H1 (cell line): ENCODE results near the gene KCNK15. TPM values are rescaled to one million over a fixed set of nuclear protein-coding genes. Genes with fewer than 3 reads are reported as not detected.

ENCODE experiments used
- CTCF ChIA-PET: fragments of 300-600 bp; sonication (Branson Sonifier 250); formaldehyde crosslinking; loops from one replicate; lab custom pipeline; 2021; ENCODE audit not compliant: partially characterized antibody; lab: Charles Lee
- POLR2A ChIA-PET: fragments of 300-600 bp; sonication (Branson Sonifier 250); formaldehyde crosslinking; loops from one replicate; lab custom pipeline; 2021; ENCODE audit warnings: inconsistent platforms; ENCODE audit not compliant: partially characterized antibody; lab: Charles Lee
- DNase-seq, 2 experiments: peaks; one replicate each; pipeline versions ENCODE4 v3.0.0 to v3.0.0-alpha.2; 2010 to 2022; ENCODE audit warnings: low spot score in 2 of 2, low read depth in 1 of 2, mixed read lengths in 1 of 2
- FAIRE-seq: peaks from 2 replicates; lab custom pipeline; 2011; peaks lifted over from hg19 to GRCh38; lab: Jason Lieb, UNC
- H2AFZ ChIP-seq: 2 replicates; pipeline ENCODE4 v1.8.1; 2012; ENCODE audit warnings: low read length, inconsistent platforms
- H2AK5ac ChIP-seq: 2 replicates; pipeline ENCODE4 v1.6.1; 2013; ENCODE audit warnings: low read depth, low read length
- H2BK120ac ChIP-seq: replicated peaks from 2 replicates; pipeline ENCODE3; 2013; ENCODE audit warnings: low read depth, low read length, inconsistent platforms
- H2BK12ac ChIP-seq: 2 replicates; pipeline ENCODE4 v1.6.1; 2013; ENCODE audit warnings: low read depth, low read length
- H2BK15ac ChIP-seq: 2 replicates; pipeline ENCODE4 v1.6.1; 2013; ENCODE audit warnings: low read length
- H2BK20ac ChIP-seq: 2 replicates; pipeline ENCODE4 v1.6.1; 2013; ENCODE audit warnings: low read length
- H2BK5ac ChIP-seq: 2 replicates; pipeline ENCODE4 v1.6.1; 2013; ENCODE audit warnings: low read depth, low read length
- H3K14ac ChIP-seq: 2 replicates; pipeline ENCODE4 v1.6.1; 2013; ENCODE audit warnings: inconsistent platforms; ENCODE audit not compliant: insufficient read length
- H3K18ac ChIP-seq: 2 replicates; pipeline ENCODE4 v1.6.1; 2013; ENCODE audit warnings: low read length; ENCODE audit errors: extremely low read depth
- H3K23ac ChIP-seq: 2 replicates; pipeline ENCODE4 v1.6.1; 2013; ENCODE audit warnings: inconsistent platforms; ENCODE audit not compliant: insufficient read length
- H3K23me2 ChIP-seq: 2 replicates; pipeline ENCODE4 v1.6.1; 2013; ENCODE audit warnings: low read depth, low read length
- H3K27ac ChIP-seq: 2 replicates; pipeline ENCODE4 v1.6.1; 2011; ENCODE audit warnings: low read depth, low read length, inconsistent platforms
- H3K27me3 ChIP-seq, 4 experiments: replicated peaks in 1 of 4; 1 replicate in 1 of 4; 2 replicates in 3 of 4; pipeline versions ENCODE4 v1.6.1 to v1.8.1; 2011 to 2013; ENCODE audit warnings: low read length in 3 of 4, mild to moderate bottlenecking in 3 of 4, inconsistent platforms in 2 of 4, mixed read lengths in 2 of 4, moderate library complexity in 1 of 4; ENCODE audit not compliant: control insufficient read depth in 3 of 4, insufficient read depth in 3 of 4; ENCODE audit errors: extremely low read depth in 1 of 4
- H3K36me3 ChIP-seq, 4 experiments: 2 replicates each; pipeline versions ENCODE4 v1.6.1 to v1.8.1; 2011 to 2013; ENCODE audit warnings: mild to moderate bottlenecking in 4 of 4, low read length in 3 of 4, moderate library complexity in 2 of 4, control low read depth in 1 of 4, inconsistent platforms in 1 of 4; ENCODE audit not compliant: insufficient read depth in 4 of 4, control insufficient read depth in 2 of 4
- H3K4ac ChIP-seq: replicated peaks from 2 replicates; pipeline ENCODE3; 2013; ENCODE audit warnings: low read length, low read depth, mixed read lengths, inconsistent platforms; ENCODE audit not compliant: insufficient read length
- H3K4me1 ChIP-seq, 4 experiments: replicated peaks in 1 of 4; 1 replicate in 1 of 4; 2 replicates in 3 of 4; pipeline versions ENCODE4 v1.6.1 to v1.8.1; 2011 to 2013; ENCODE audit warnings: low read length in 3 of 4, inconsistent platforms in 2 of 4, mixed read lengths in 1 of 4; ENCODE audit not compliant: insufficient read depth in 4 of 4, control insufficient read depth in 3 of 4
- H3K4me2 ChIP-seq, 2 experiments: 2 replicates each; pipeline versions ENCODE4 v1.6.1 to v1.8.1; 2011 to 2013; ENCODE audit warnings: low read depth in 2 of 2, low read length in 2 of 2, control low read depth in 1 of 2, inconsistent platforms in 1 of 2, mild to moderate bottlenecking in 1 of 2; ENCODE audit not compliant: insufficient read depth in 1 of 2
- H3K4me3 ChIP-seq, 4 experiments: fragments of 200-600, 300-600 bp in 1 of 4; sonication (generic), shearing (Covaris generic), sonication (Bioruptor Twin) in 1 of 4; 2 replicates each; pipeline versions ENCODE4 v1.5.1 to v1.8.1; 2011 to 2016; ENCODE audit warnings: low read length in 4 of 4, low read depth in 3 of 4, control low read depth in 2 of 4, inconsistent platforms in 2 of 4, mild to moderate bottlenecking in 2 of 4, mixed read lengths in 1 of 4, moderate library complexity in 1 of 4; ENCODE audit not compliant: insufficient read depth in 2 of 4; ENCODE audit errors: extremely low read depth in 1 of 4
- H3K56ac ChIP-seq: replicated peaks from 2 replicates; pipeline ENCODE3; 2013; ENCODE audit warnings: low read depth, mild to moderate bottlenecking, mixed read lengths, low read length, inconsistent platforms; ENCODE audit not compliant: insufficient read length
- H3K79me1 ChIP-seq: 2 replicates; pipeline ENCODE4 v1.6.1; 2013; ENCODE audit warnings: low read depth, low read length, control low read depth
- H3K79me2 ChIP-seq, 2 experiments: 2 replicates each; pipeline versions ENCODE4 v1.6.1 to v1.8.1; 2012 to 2013; ENCODE audit warnings: low read length in 2 of 2, mild to moderate bottlenecking in 2 of 2, inconsistent platforms in 1 of 2; ENCODE audit not compliant: insufficient read depth in 2 of 2, control insufficient read depth in 1 of 2
- H3K9ac ChIP-seq, 4 experiments: replicated peaks in 1 of 4; 1 replicate in 1 of 4; 2 replicates in 3 of 4; pipeline versions ENCODE4 v1.6.1 to v1.8.1; 2011 to 2013; ENCODE audit warnings: low read depth in 3 of 4, low read length in 3 of 4, control low read depth in 2 of 4, mild to moderate bottlenecking in 2 of 4, moderate library complexity in 2 of 4, inconsistent platforms in 1 of 4; ENCODE audit errors: extremely low read depth in 1 of 4
- H3K9me3 ChIP-seq, 2 experiments: 2 replicates each; pipeline versions ENCODE4 v1.6.1 to v1.8.1; 2012 to 2013; ENCODE audit warnings: mild to moderate bottlenecking in 2 of 2, moderate library complexity in 2 of 2, control low read depth in 1 of 2, inconsistent platforms in 1 of 2, low read depth in 1 of 2, low read length in 1 of 2, mixed read lengths in 1 of 2; ENCODE audit not compliant: insufficient read depth in 2 of 2
- H4K20me1 ChIP-seq, 2 experiments: replicated peaks in 1 of 2; 2 replicates each; pipeline versions ENCODE3 to v1.8.1; 2011 to 2013; ENCODE audit warnings: inconsistent platforms in 2 of 2, low read length in 2 of 2, mild to moderate bottlenecking in 1 of 2; ENCODE audit not compliant: insufficient read depth in 2 of 2, control insufficient read depth in 1 of 2
- H4K5ac ChIP-seq: 2 replicates; pipeline ENCODE4 v1.6.1; 2013; ENCODE audit warnings: low read length, low read depth, mixed read lengths, inconsistent platforms; ENCODE audit not compliant: insufficient read length
- H4K8ac ChIP-seq: 2 replicates; pipeline ENCODE4 v1.8.0; 2013; ENCODE audit warnings: mild to moderate bottlenecking, moderate library complexity, low read length, inconsistent platforms; ENCODE audit not compliant: insufficient read depth; ENCODE audit errors: extremely low read depth
- H4K91ac ChIP-seq: replicated peaks from 2 replicates; pipeline ENCODE3; 2013; ENCODE audit warnings: low read length, mixed read lengths, inconsistent platforms; ENCODE audit not compliant: insufficient read length
- KDM1A ChIP-seq: fragments of 200-600, 300-600 bp; sonication (generic); IDR thresholded peaks from 2 replicates; pipeline ENCODE4 v1.7.1; 2016; ENCODE audit warnings: mild to moderate bottlenecking, low read length, borderline replicate concordance
- RAD21 ChIP-seq, 2 experiments: IDR thresholded peaks in 1 of 2; conservative IDR thresholded peaks in 1 of 2; 2 replicates each; pipeline ENCODE4 v1.6.1; 2011; ENCODE audit warnings: low read depth in 2 of 2, low read length in 2 of 2, improper control_type of control experiment in 1 of 2, inconsistent platforms in 1 of 2, mild to moderate bottlenecking in 1 of 2, moderate library complexity in 1 of 2
- WGBS, 2 experiments: shearing (Covaris generic) in 1 of 2; methylation state at CpG; one replicate each; pipeline versions ENCODE4 v1.1.6 to v1.1.7; 2013 to 2015; ENCODE audit warnings: low lambda C conversion rate in 2 of 2, mixed read lengths in 2 of 2, inconsistent platforms in 1 of 2, low coverage in 1 of 2, missing lambda C conversion rate in 1 of 2; ENCODE audit not compliant: insufficient replicate concordance in 2 of 2, insufficient coverage in 1 of 2, insufficient read length in 1 of 2; ENCODE audit errors: extremely low coverage in 1 of 2, missing lambda C conversion rate in 1 of 2; 5-methylcytosine and 5-hydroxymethylcytosine counted together
- polyA plus RNA-seq, 7 experiments: library from polyadenylated mRNA; depleted of rRNA in 3 of 7; stranded (reverse) in 5 of 7; unstranded in 2 of 7; fragments of >200 nt in 5 of 7; fragments of 200-250 nt in 2 of 7; gene quantifications; 1 replicate in 5 of 7; 2 replicates in 1 of 7; 4 replicates in 1 of 7; pipeline versions ENCODE4 v1.2.1 to v1.2.3, GENCODE V29; 2011 to 2013; ENCODE audit warnings: missing spikeins in 2 of 7, mixed read lengths in 2 of 7
- total RNA-seq: library from RNA; stranded (reverse); fragmentation: NEBNext Ultra II Directional; extraction: Animal tissue kit (Norgen Biotek cat#: 25700); gene quantifications from 2 replicates; pipeline ENCODE4 v1.2.1, GENCODE V29; 2021

KCNK15 gene
- total and polyA plus RNA-seq, 2 of the 8 experiments (the other 6 are each of a cell fraction or from before 2014, with no cell fraction given): 0.24 to 0.33 TPM

DNA sequence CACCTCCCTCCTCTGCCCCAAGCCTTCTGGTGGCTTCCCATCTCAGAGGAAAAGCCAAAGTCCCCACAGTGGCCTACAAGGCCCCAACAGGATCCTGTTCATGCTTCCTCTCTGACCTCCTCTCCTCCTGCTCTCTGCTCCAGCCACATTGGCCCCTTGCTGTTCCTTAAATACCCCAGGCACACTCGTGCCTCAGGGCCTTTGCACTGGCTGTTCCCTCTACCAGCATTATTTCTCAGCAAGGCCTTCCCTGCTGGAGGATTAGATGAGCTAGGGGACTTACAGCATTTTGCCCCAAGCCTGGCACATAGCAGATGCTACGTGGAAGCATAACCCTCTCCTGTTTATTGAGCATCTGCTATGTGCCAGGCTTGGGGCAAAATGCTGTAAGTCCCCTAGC lies 22.7 kb upstream of the KCNK15 start:
- H3K27me3 ChIP-seq: no peaks in the 10 kb centered on the region
- H3K4me2 ChIP-seq: no peak overlapping the region
- H2AK5ac ChIP-seq: no peak overlapping the region
- H2BK12ac ChIP-seq: no peak overlapping the region
- H3K18ac ChIP-seq: no peak overlapping the region
- ChIA-PET CTCF (interaction anchor here (1.5 to 20.4 kb wide), 6 partner anchors 10 to 39 kb away, joined by 3 to 180 read pairs (median 24); no protein-coding TSS in a partner anchor), POLR2A (interaction anchor here (1.1 kb wide), 1 partner anchor 10 kb away, joined by 3 read pairs; no protein-coding TSS in a partner anchor)
- no peak overlapping the region for H3K27ac ChIP-seq
- no peak overlapping the region for H3K4me3 ChIP-seq
- no peak overlapping the region for H3K4ac ChIP-seq
- no peak overlapping the region for H4K5ac ChIP-seq
- no peak overlapping the region for H3K56ac ChIP-seq
- H3K79me1 ChIP-seq: no peaks in the 10 kb centered on the region
- H3K4me1 ChIP-seq: peaks cover 4 to 9% (median 6%) of the 10 kb centered on the region in 4 experiments; a peak in 5 of 7 replicates
- H4K20me1 ChIP-seq: no peaks in the 10 kb centered on the region
- no peak overlapping the region for H4K91ac ChIP-seq
- no peak overlapping the region for H3K9ac ChIP-seq
- no peaks in the 10 kb centered on the region for H3K79me2 ChIP-seq
- no peak overlapping the region for H2BK120ac ChIP-seq
- H2BK20ac ChIP-seq: no peak overlapping the region
- FAIRE-seq (no peak), DNase-seq (no peak)
- TF ChIP-seq RAD21 (IDR thresholded peaks at IDR 0.05 in 1 of 2, conservative IDR thresholded peaks at IDR 0.05 in 1 of 2; ENCODE audit: low read depth in 2 of 2, low read length in 2 of 2) (no peak), KDM1A (peak; percentile 74)
- no peaks in the 10 kb centered on the region for H3K23me2 ChIP-seq
- H2BK15ac ChIP-seq: no peak overlapping the region
- H2AFZ ChIP-seq: no peak overlapping the region
- no peak overlapping the region for H3K14ac ChIP-seq
- H2BK5ac ChIP-seq: no peak overlapping the region
- H3K23ac ChIP-seq: no peak overlapping the region
- no peak overlapping the region for H4K8ac ChIP-seq
- WGBS, 2 experiments: 84% methylated on average over 2 of the region's 2 CpGs; no CpG with 5 or more reads in 1 of the 2 experiments
- H3K36me3 ChIP-seq: no peaks in the 10 kb centered on the region
- no peaks in the 10 kb centered on the region for H3K9me3 ChIP-seq
